Neural progenitor cell (in vitro differentiated cells): ENCODE data around the gene TNFSF11. TPM values are rescaled to one million over a fixed set of nuclear protein-coding genes. Genes with fewer than 3 reads are reported as not detected.

Experiments
- DNase-seq: peaks from one replicate; pipeline ENCODE4 v3.0.0-alpha.2; 2016; ENCODE audit warnings: low spot score
- H2AFZ ChIP-seq: fragments of 200-600 bp; sonication (generic); replicated peaks from 2 replicates; pipeline ENCODE4 v1.6.1; 2016; ENCODE audit warnings: antibody characterized with exemption
- H3F3A ChIP-seq: fragments of 200-600 bp; sonication (generic); 2 replicates; pipeline ENCODE4 v1.6.1; 2016; ENCODE audit warnings: antibody characterized with exemption, low read depth
- H3K27ac ChIP-seq: fragments of 200-600 bp; sonication (generic); 2 replicates; pipeline ENCODE4 v1.5.1; 2016; ENCODE audit warnings: mild to moderate bottlenecking
- H3K27me3 ChIP-seq: fragments of 200-600 bp; sonication (generic); 2 replicates; pipeline ENCODE4 v1.6.1; 2016; ENCODE audit warnings: mild to moderate bottlenecking, moderate library complexity
- H3K36me3 ChIP-seq: fragments of 200-600 bp; sonication (generic); 2 replicates; pipeline ENCODE4 v1.5.1; 2016
- H3K4me1 ChIP-seq: fragments of 200-600 bp; sonication (generic); 2 replicates; pipeline ENCODE4 v1.6.1; 2016; ENCODE audit warnings: mixed run types
- H3K4me2 ChIP-seq: fragments of 200-600 bp; sonication (generic); 2 replicates; pipeline ENCODE4 v1.6.1; 2016
- H3K4me3 ChIP-seq: fragments of 200-600 bp; sonication (generic); 2 replicates; pipeline ENCODE4 v1.5.1; 2016
- H3K79me2 ChIP-seq: fragments of 200-600 bp; sonication (generic); 2 replicates; pipeline ENCODE4 v1.6.1; 2016; ENCODE audit warnings: low read depth
- H3K9ac ChIP-seq: fragments of 200-600 bp; sonication (generic); 2 replicates; pipeline ENCODE4 v1.6.1; 2016
- H3K9me3 ChIP-seq: fragments of 200-600 bp; sonication (generic); 2 replicates; pipeline ENCODE4 v1.5.1; 2016; ENCODE audit warnings: low read depth
- H4K20me1 ChIP-seq: fragments of 200-600 bp; sonication (generic); 2 replicates; pipeline ENCODE4 v1.6.1; 2016; ENCODE audit warnings: low read depth
- H3K27ac Mint-ChIP-seq: 3 replicates; pipeline ENCODE4 v1.8.0; 2021; ENCODE audit warnings: mixed read lengths
- H3K27me3 Mint-ChIP-seq: 2 replicates; pipeline ENCODE4 v1.8.0; 2022; ENCODE audit warnings: low read depth, mild to moderate bottlenecking, inconsistent platforms, moderate library complexity, mixed read lengths; ENCODE audit not compliant: insufficient read depth
- H3K36me3 Mint-ChIP-seq: 3 replicates; pipeline ENCODE4 v1.8.0; 2021; ENCODE audit warnings: mixed read lengths
- H3K4me1 Mint-ChIP-seq: 3 replicates; pipeline ENCODE4 v1.8.0; 2021; ENCODE audit warnings: mixed read lengths
- H3K4me3 Mint-ChIP-seq: 3 replicates; pipeline ENCODE4 v1.8.0; 2021; ENCODE audit warnings: mild to moderate bottlenecking, moderate library complexity, mixed read lengths
- H3K9me3 Mint-ChIP-seq: 3 replicates; pipeline ENCODE4 v1.8.0; 2020; ENCODE audit warnings: mixed read lengths
- CTCF ChIP-seq: fragments of 200-600 bp; sonication (generic); IDR thresholded peaks from 2 replicates; pipeline ENCODE4 v1.5.1; 2017; ENCODE audit warnings: antibody characterized with exemption, mild to moderate bottlenecking
- EZH2 ChIP-seq: fragments of 200-600 bp; sonication (generic); IDR thresholded peaks from 2 replicates; pipeline ENCODE4 v1.6.1; 2017; ENCODE audit warnings: antibody characterized with exemption, mild to moderate bottlenecking, moderate library complexity
- EZH2phosphoT487 ChIP-seq: fragments of 200-600 bp; sonication (generic); IDR thresholded peaks from 2 replicates; pipeline ENCODE4 v1.6.1; 2017; ENCODE audit warnings: antibody characterized with exemption
- total RNA-seq: library from RNA; depleted of rRNA; stranded (reverse); fragments of >200 nt; gene quantifications from 2 replicates; pipeline ENCODE4 v1.2.3, GENCODE V29; 2015; ENCODE audit warnings: low replicate concordance

The TNFSF11 gene
- total RNA-seq, 1 donor from 2014 or later = 0.21 TPM

GRCh38 chr13:42631181-42631580 lies 57.2 kb downstream of the TNFSF11 start:
- Histone ChIP-seq H2AFZ (no peak overlapping the region), H3K4me2 (no peak overlapping the region), H3K4me1 (no peaks in the 10 kb centered on the region), H3K27ac (no peak overlapping the region), H3K36me3 (no peaks in the 10 kb centered on the region), H3K9me3 (no peaks in the 10 kb centered on the region), H4K20me1 (no peaks in the 10 kb centered on the region), H3F3A (no peaks in the 10 kb centered on the region), H3K4me3 (no peak overlapping the region), H3K9ac (no peak overlapping the region), H3K79me2 (no peaks in the 10 kb centered on the region), H3K27me3 (no peaks in the 10 kb centered on the region)
- Mint-ChIP-seq H3K9me3 (no peaks in the 10 kb centered on the region), H3K27ac (no peak overlapping the region), H3K27me3 (no peaks in the 10 kb centered on the region), H3K4me1 (no peaks in the 10 kb centered on the region), H3K4me3 (no peak overlapping the region), H3K36me3 (no peaks in the 10 kb centered on the region)
- DNase-seq = no peak
- TF ChIP-seq EZH2phosphoT487 (no peak), EZH2 (no peak), CTCF (no peak)

GRCh38 chr13:42633495-42633894 lies 59.5 kb downstream of the TNFSF11 start:
- H3K79me2 ChIP-seq = no peaks in the 10 kb centered on the region
- Mint-ChIP-seq H3K4me3 (no peak overlapping the region), H3K27me3 (no peaks in the 10 kb centered on the region), H3K4me1 (no peaks in the 10 kb centered on the region), H3K9me3 (no peaks in the 10 kb centered on the region), H3K27ac (no peak overlapping the region), H3K36me3 (no peaks in the 10 kb centered on the region)
- H3K27me3 ChIP-seq = no peaks in the 10 kb centered on the region
- no peak overlapping the region for H3K4me3 ChIP-seq
- no peak overlapping the region for H3K9ac ChIP-seq
- no peaks in the 10 kb centered on the region for H3F3A ChIP-seq
- TF ChIP-seq EZH2 (no peak), CTCF (no peak), EZH2phosphoT487 (no peak)
- no peaks in the 10 kb centered on the region for H3K9me3 ChIP-seq
- H3K36me3 ChIP-seq = no peaks in the 10 kb centered on the region
- no peak overlapping the region for H3K4me2 ChIP-seq
- H3K4me1 ChIP-seq = peaks cover 2% of the 10 kb centered on the region
- H2AFZ ChIP-seq = no peak overlapping the region
- H3K27ac ChIP-seq = no peak overlapping the region
- DNase-seq = no peak
- H4K20me1 ChIP-seq = no peaks in the 10 kb centered on the region

- TF ChIP-seq EZH2phosphoT487 = no peak
- no peak for TF ChIP-seq CTCF
- TF ChIP-seq EZH2 = no peak
- Histone ChIP-seq H3K79me2 (no peaks in the 10 kb centered on the region), H3K27me3 (no peaks in the 10 kb centered on the region), H3K27ac (no peak overlapping the region), H3K9ac (no peak overlapping the region), H3K4me1 (peaks cover 12% of the 10 kb centered on the region), H3K9me3 (peaks cover 5% of the 10 kb centered on the region), H3K4me3 (no peak overlapping the region), H3K36me3 (no peaks in the 10 kb centered on the region), H4K20me1 (no peaks in the 10 kb centered on the region), H3K4me2 (no peak overlapping the region), H3F3A (no peaks in the 10 kb centered on the region), H2AFZ (peak overlapping the region; percentile 44)
- Mint-ChIP-seq H3K4me3 (no peak overlapping the region), H3K27ac (no peak overlapping the region), H3K36me3 (no peaks in the 10 kb centered on the region), H3K4me1 (peaks cover 4% of the 10 kb centered on the region), H3K9me3 (peaks cover 11% of the 10 kb centered on the region), H3K27me3 (no peaks in the 10 kb centered on the region)
- DNase-seq = no peak
Observed at GRCh38 chr13:42638101-42638500, 64.1 kb downstream of the TNFSF11 start.
